GM12865 (cell line): ENCODE measurements around the gene NOVA1.

Experiments
- DNase-seq: peaks from one replicate; pipeline ENCODE4 v3.0.0; 2010; ENCODE audit warnings: low read depth
- H3K4me3 ChIP-seq: 2 replicates; pipeline ENCODE4 v1.5.1; 2011; ENCODE audit warnings: mild to moderate bottlenecking, low read depth, low read length, control low read depth
- TF ChIP-seq, protein P1 (sequence below): IDR thresholded peaks from 2 replicates; pipeline ENCODE4 v1.5.1; 2011; ENCODE audit warnings: low read length, control low read depth, low read depth, inconsistent platforms; ENCODE audit not compliant: insufficient read depth; ENCODE audit errors: missing control alignments

NOVA1 gene

DNA sequence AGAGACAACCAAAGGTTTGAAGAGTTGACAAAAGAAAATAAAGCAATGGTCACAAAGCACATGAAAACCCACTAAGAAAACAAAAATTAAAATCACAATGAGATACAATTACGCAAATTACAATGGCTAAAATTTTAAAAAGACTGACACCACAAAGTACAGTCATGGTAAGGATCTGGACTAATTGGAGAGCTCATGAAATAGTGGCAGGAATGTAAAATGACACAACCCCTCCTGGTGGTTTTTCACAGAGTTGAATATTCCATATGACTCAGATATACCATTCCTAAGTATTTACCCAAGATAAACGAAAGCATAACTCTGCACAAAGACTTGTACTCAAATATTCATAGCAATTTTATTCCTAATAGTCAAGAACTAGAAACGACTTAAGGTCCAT, 65.9 kb downstream of the NOVA1 start:
- no peak overlapping the region for H3K4me3 ChIP-seq
- DNase-seq: no peak
- TF ChIP-seq, protein P1, sequence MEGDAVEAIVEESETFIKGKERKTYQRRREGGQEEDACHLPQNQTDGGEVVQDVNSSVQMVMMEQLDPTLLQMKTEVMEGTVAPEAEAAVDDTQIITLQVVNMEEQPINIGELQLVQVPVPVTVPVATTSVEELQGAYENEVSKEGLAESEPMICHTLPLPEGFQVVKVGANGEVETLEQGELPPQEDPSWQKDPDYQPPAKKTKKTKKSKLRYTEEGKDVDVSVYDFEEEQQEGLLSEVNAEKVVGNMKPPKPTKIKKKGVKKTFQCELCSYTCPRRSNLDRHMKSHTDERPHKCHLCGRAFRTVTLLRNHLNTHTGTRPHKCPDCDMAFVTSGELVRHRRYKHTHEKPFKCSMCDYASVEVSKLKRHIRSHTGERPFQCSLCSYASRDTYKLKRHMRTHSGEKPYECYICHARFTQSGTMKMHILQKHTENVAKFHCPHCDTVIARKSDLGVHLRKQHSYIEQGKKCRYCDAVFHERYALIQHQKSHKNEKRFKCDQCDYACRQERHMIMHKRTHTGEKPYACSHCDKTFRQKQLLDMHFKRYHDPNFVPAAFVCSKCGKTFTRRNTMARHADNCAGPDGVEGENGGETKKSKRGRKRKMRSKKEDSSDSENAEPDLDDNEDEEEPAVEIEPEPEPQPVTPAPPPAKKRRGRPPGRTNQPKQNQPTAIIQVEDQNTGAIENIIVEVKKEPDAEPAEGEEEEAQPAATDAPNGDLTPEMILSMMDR: no peak

DNA sequence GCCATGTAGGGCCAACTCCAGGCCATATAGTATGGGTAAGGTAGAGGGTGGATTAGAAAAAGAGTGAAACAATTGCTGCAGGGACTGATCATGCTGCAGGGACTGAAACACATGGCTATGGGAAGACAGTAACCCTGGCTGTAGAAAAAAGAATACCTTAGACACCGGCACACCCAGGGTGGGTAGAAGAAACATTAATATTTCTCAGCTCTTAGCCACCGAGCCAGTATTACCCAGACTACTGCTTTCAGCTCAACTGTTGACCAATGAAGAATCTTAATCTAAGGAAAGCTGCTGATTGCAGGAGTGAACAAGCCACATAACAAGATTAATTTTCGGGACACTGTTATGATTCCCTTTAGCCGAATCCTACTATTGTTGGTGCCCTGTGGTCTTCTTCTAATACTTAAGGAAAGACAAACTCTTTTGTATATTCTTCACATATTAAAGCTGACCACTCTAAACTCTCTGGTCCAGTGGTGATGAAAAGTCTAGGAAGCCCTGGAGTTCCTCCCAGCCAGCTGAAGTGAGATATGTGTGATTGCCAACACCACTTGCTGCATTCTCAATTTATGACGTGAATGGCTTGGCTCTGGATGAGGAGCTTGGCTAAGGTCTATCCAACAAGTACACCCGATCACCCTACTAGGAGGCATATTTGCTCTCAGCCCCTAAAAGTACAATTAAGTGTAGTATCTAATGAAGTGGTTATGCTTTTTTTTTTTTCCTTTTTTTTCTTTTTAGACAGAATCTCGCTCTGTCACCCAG, 69.2 kb downstream of the NOVA1 start:
- TF ChIP-seq, protein P1: no peak
- no peak overlapping the region for H3K4me3 ChIP-seq
- no peak for DNase-seq

DNA sequence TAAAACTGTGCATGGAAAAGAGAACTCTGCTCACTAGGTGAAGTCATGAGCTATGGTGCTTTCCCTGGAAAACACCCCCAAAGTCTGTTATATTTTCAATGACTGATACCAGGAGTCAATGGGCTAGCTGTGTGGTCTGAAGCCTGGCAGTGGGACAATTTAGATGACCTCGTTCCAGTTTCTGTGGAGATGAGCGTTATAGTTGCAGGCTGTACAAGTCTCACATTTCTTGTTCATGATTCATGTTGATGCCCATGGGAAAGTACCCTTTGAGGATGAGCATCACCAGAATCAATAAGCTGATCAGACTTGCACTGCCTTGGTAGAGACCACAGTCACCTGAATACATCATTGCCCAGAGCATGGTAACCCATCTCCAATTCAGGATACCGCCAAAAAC, 70.7 kb downstream of the NOVA1 start:
- TF ChIP-seq, protein P1: no peak
- peak; percentile 0 for DNase-seq
- no peak overlapping the region for H3K4me3 ChIP-seq

DNA sequence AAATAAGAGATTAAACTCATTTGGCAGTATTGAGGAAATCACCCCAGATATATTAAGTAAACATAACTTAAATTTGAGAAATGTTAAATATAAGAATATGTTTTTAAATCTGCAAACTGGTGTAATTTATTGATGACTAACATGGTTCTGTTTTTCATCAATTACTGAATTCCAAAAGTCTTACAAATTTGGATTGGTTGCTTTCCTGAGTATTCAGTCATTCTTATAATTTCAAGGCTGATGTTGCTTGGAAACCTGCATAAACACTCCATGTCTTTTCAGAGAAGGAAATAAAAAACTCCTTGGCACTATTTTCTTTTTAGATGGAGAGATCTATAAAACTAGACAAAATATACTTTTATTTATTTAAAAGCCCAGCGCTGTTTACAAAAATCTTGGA, 71.7 kb downstream of the NOVA1 start:
- no peak overlapping the region for H3K4me3 ChIP-seq
- no peak for DNase-seq
- TF ChIP-seq, protein P1: no peak

DNA sequence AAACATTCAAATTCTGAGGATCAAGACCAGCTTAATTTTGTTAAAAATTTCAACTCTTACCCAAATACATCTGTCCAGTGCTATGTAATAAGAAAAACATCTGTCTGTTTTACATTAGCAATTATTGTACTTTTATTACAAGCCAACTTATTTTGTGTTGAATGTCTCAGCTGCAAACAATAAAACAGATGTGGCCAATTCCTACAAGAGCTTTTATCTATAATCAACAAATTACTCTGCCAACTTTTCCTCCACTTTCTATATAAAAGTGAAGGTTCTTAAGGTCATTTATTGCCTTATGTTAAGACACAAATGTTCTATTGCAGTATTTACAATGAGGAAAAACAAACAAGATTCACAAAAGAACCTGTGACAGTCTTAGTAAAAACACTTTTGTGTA, 72.7 kb downstream of the NOVA1 start:
- TF ChIP-seq, protein P1: no peak
- no peak overlapping the region for H3K4me3 ChIP-seq
- DNase-seq: no peak

DNA sequence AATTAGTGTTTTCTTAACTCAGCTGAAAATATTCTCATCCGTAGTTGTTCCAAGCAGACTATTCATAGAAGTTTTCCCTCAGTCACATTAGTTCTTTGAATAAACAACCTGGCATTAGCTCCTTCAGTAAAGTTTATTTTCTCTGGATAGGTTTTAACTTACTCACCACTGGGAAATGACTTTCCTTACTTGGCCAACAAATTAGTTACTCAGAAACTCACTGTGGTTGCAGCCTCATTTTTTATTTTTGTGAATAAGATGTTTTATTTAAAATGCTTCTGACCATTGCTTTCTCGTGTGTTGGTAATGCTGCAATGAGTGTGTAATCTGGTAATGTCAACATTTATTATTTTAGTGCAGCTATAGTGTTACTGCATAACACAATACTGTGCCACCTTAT, 74.9 kb downstream of the NOVA1 start:
- DNase-seq: no peak
- TF ChIP-seq, protein P1: no peak
- H3K4me3 ChIP-seq: no peak overlapping the region

DNA sequence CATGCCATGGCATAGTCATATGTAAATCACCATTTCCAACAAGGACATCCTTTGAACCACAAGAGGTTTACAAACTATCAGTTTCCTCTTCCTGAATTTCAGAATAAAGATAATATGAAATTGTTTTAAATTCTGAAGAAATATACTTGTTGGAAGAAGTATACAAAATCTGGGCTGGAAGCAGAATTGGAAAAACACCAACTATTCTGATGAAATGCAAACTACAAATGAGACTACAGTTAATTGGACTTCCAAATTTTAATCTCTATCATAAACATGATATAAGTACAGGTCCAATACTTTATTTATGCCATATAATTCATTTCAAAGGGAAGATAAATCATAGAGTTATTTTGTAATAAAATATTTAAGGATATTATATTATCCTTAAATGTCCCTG, 80.1 kb downstream of the NOVA1 start:
- no peak overlapping the region for H3K4me3 ChIP-seq
- TF ChIP-seq, protein P1: no peak
- DNase-seq: no peak
